H1 (cell line): Measurements from ENCODE around the gene HSD17B8. TPM values are rescaled to one million over a fixed set of nuclear protein-coding genes. Genes with fewer than 3 reads are reported as not detected.
A peak's percentile ranks its signal among the peaks of the same experiment; 100 is the strongest.

Source experiments
- CTCF ChIA-PET: fragments of 300-600 bp; sonication (Branson Sonifier 250); formaldehyde crosslinking; loops from one replicate; lab custom pipeline; 2021; ENCODE audit not compliant: partially characterized antibody; lab: Charles Lee
- POLR2A ChIA-PET: fragments of 300-600 bp; sonication (Branson Sonifier 250); formaldehyde crosslinking; loops from one replicate; lab custom pipeline; 2021; ENCODE audit warnings: inconsistent platforms; ENCODE audit not compliant: partially characterized antibody; lab: Charles Lee
- DNase-seq, 2 experiments: peaks; one replicate each; pipeline versions ENCODE4 v3.0.0 to v3.0.0-alpha.2; 2010 to 2022; ENCODE audit warnings: low spot score in 2 of 2, low read depth in 1 of 2, mixed read lengths in 1 of 2
- FAIRE-seq: peaks from 2 replicates; lab custom pipeline; 2011; peaks lifted over from hg19 to GRCh38; lab: Jason Lieb, UNC
- H2AFZ ChIP-seq: 2 replicates; pipeline ENCODE4 v1.8.1; 2012; ENCODE audit warnings: low read length, inconsistent platforms
- H2AK5ac ChIP-seq: 2 replicates; pipeline ENCODE4 v1.6.1; 2013; ENCODE audit warnings: low read depth, low read length
- H2BK120ac ChIP-seq: replicated peaks from 2 replicates; pipeline ENCODE3; 2013; ENCODE audit warnings: low read depth, low read length, inconsistent platforms
- H2BK12ac ChIP-seq: 2 replicates; pipeline ENCODE4 v1.6.1; 2013; ENCODE audit warnings: low read depth, low read length
- H2BK15ac ChIP-seq: 2 replicates; pipeline ENCODE4 v1.6.1; 2013; ENCODE audit warnings: low read length
- H2BK20ac ChIP-seq: 2 replicates; pipeline ENCODE4 v1.6.1; 2013; ENCODE audit warnings: low read length
- H2BK5ac ChIP-seq: 2 replicates; pipeline ENCODE4 v1.6.1; 2013; ENCODE audit warnings: low read depth, low read length
- H3K14ac ChIP-seq: 2 replicates; pipeline ENCODE4 v1.6.1; 2013; ENCODE audit warnings: inconsistent platforms; ENCODE audit not compliant: insufficient read length
- H3K18ac ChIP-seq: 2 replicates; pipeline ENCODE4 v1.6.1; 2013; ENCODE audit warnings: low read length; ENCODE audit errors: extremely low read depth
- H3K23ac ChIP-seq: 2 replicates; pipeline ENCODE4 v1.6.1; 2013; ENCODE audit warnings: inconsistent platforms; ENCODE audit not compliant: insufficient read length
- H3K23me2 ChIP-seq: 2 replicates; pipeline ENCODE4 v1.6.1; 2013; ENCODE audit warnings: low read depth, low read length
- H3K27ac ChIP-seq: 2 replicates; pipeline ENCODE4 v1.6.1; 2011; ENCODE audit warnings: low read depth, low read length, inconsistent platforms
- H3K27me3 ChIP-seq, 4 experiments: replicated peaks in 1 of 4; 1 replicate in 1 of 4; 2 replicates in 3 of 4; pipeline versions ENCODE4 v1.6.1 to v1.8.1; 2011 to 2013; ENCODE audit warnings: low read length in 3 of 4, mild to moderate bottlenecking in 3 of 4, inconsistent platforms in 2 of 4, mixed read lengths in 2 of 4, moderate library complexity in 1 of 4; ENCODE audit not compliant: control insufficient read depth in 3 of 4, insufficient read depth in 3 of 4; ENCODE audit errors: extremely low read depth in 1 of 4
- H3K36me3 ChIP-seq, 4 experiments: 2 replicates each; pipeline versions ENCODE4 v1.6.1 to v1.8.1; 2011 to 2013; ENCODE audit warnings: mild to moderate bottlenecking in 4 of 4, low read length in 3 of 4, moderate library complexity in 2 of 4, control low read depth in 1 of 4, inconsistent platforms in 1 of 4; ENCODE audit not compliant: insufficient read depth in 4 of 4, control insufficient read depth in 2 of 4
- H3K4ac ChIP-seq: replicated peaks from 2 replicates; pipeline ENCODE3; 2013; ENCODE audit warnings: low read length, low read depth, mixed read lengths, inconsistent platforms; ENCODE audit not compliant: insufficient read length
- H3K4me1 ChIP-seq, 4 experiments: replicated peaks in 1 of 4; 1 replicate in 1 of 4; 2 replicates in 3 of 4; pipeline versions ENCODE4 v1.6.1 to v1.8.1; 2011 to 2013; ENCODE audit warnings: low read length in 3 of 4, inconsistent platforms in 2 of 4, mixed read lengths in 1 of 4; ENCODE audit not compliant: insufficient read depth in 4 of 4, control insufficient read depth in 3 of 4
- H3K4me2 ChIP-seq, 2 experiments: 2 replicates each; pipeline versions ENCODE4 v1.6.1 to v1.8.1; 2011 to 2013; ENCODE audit warnings: low read depth in 2 of 2, low read length in 2 of 2, control low read depth in 1 of 2, inconsistent platforms in 1 of 2, mild to moderate bottlenecking in 1 of 2; ENCODE audit not compliant: insufficient read depth in 1 of 2
- H3K4me3 ChIP-seq, 4 experiments: fragments of 200-600, 300-600 bp in 1 of 4; sonication (generic), shearing (Covaris generic), sonication (Bioruptor Twin) in 1 of 4; 2 replicates each; pipeline versions ENCODE4 v1.5.1 to v1.8.1; 2011 to 2016; ENCODE audit warnings: low read length in 4 of 4, low read depth in 3 of 4, control low read depth in 2 of 4, inconsistent platforms in 2 of 4, mild to moderate bottlenecking in 2 of 4, mixed read lengths in 1 of 4, moderate library complexity in 1 of 4; ENCODE audit not compliant: insufficient read depth in 2 of 4; ENCODE audit errors: extremely low read depth in 1 of 4
- H3K56ac ChIP-seq: replicated peaks from 2 replicates; pipeline ENCODE3; 2013; ENCODE audit warnings: low read depth, mild to moderate bottlenecking, mixed read lengths, low read length, inconsistent platforms; ENCODE audit not compliant: insufficient read length
- H3K79me1 ChIP-seq: 2 replicates; pipeline ENCODE4 v1.6.1; 2013; ENCODE audit warnings: low read depth, low read length, control low read depth
- H3K79me2 ChIP-seq, 2 experiments: 2 replicates each; pipeline versions ENCODE4 v1.6.1 to v1.8.1; 2012 to 2013; ENCODE audit warnings: low read length in 2 of 2, mild to moderate bottlenecking in 2 of 2, inconsistent platforms in 1 of 2; ENCODE audit not compliant: insufficient read depth in 2 of 2, control insufficient read depth in 1 of 2
- H3K9ac ChIP-seq, 4 experiments: replicated peaks in 1 of 4; 1 replicate in 1 of 4; 2 replicates in 3 of 4; pipeline versions ENCODE4 v1.6.1 to v1.8.1; 2011 to 2013; ENCODE audit warnings: low read depth in 3 of 4, low read length in 3 of 4, control low read depth in 2 of 4, mild to moderate bottlenecking in 2 of 4, moderate library complexity in 2 of 4, inconsistent platforms in 1 of 4; ENCODE audit errors: extremely low read depth in 1 of 4
- H3K9me3 ChIP-seq, 2 experiments: 2 replicates each; pipeline versions ENCODE4 v1.6.1 to v1.8.1; 2012 to 2013; ENCODE audit warnings: mild to moderate bottlenecking in 2 of 2, moderate library complexity in 2 of 2, control low read depth in 1 of 2, inconsistent platforms in 1 of 2, low read depth in 1 of 2, low read length in 1 of 2, mixed read lengths in 1 of 2; ENCODE audit not compliant: insufficient read depth in 2 of 2
- H4K20me1 ChIP-seq, 2 experiments: replicated peaks in 1 of 2; 2 replicates each; pipeline versions ENCODE3 to v1.8.1; 2011 to 2013; ENCODE audit warnings: inconsistent platforms in 2 of 2, low read length in 2 of 2, mild to moderate bottlenecking in 1 of 2; ENCODE audit not compliant: insufficient read depth in 2 of 2, control insufficient read depth in 1 of 2
- H4K5ac ChIP-seq: 2 replicates; pipeline ENCODE4 v1.6.1; 2013; ENCODE audit warnings: low read length, low read depth, mixed read lengths, inconsistent platforms; ENCODE audit not compliant: insufficient read length
- H4K8ac ChIP-seq: 2 replicates; pipeline ENCODE4 v1.8.0; 2013; ENCODE audit warnings: mild to moderate bottlenecking, moderate library complexity, low read length, inconsistent platforms; ENCODE audit not compliant: insufficient read depth; ENCODE audit errors: extremely low read depth
- H4K91ac ChIP-seq: replicated peaks from 2 replicates; pipeline ENCODE3; 2013; ENCODE audit warnings: low read length, mixed read lengths, inconsistent platforms; ENCODE audit not compliant: insufficient read length
- EZH2 ChIP-seq: fragments of 200-600 bp; sonication (generic); IDR thresholded peaks from 2 replicates; pipeline ENCODE4 v1.7.1; 2012; ENCODE audit warnings: low read depth, mild to moderate bottlenecking, moderate library complexity, low read length, inconsistent platforms; ENCODE audit not compliant: severe bottlenecking
- GABPA ChIP-seq: IDR thresholded peaks from 2 replicates; pipeline ENCODE4 v1.6.1; 2011; ENCODE audit warnings: mild to moderate bottlenecking, low read length, moderate library complexity, borderline replicate concordance; ENCODE audit not compliant: insufficient read depth
- MAFK ChIP-seq: IDR thresholded peaks from 2 replicates; pipeline ENCODE4 v1.6.1; 2012; ENCODE audit warnings: low read depth, mild to moderate bottlenecking, improper control_type of control experiment, low read length
- RBBP5 ChIP-seq: IDR thresholded peaks from 2 replicates; pipeline ENCODE4 v1.7.1; 2012; ENCODE audit warnings: low read depth, mild to moderate bottlenecking, inconsistent platforms, low read length, moderate library complexity, borderline replicate concordance
- TCF12 ChIP-seq: IDR thresholded peaks from 2 replicates; pipeline ENCODE4 v1.6.1; 2011; ENCODE audit warnings: low read depth, mild to moderate bottlenecking, low read length
- WGBS, 2 experiments: shearing (Covaris generic) in 1 of 2; methylation state at CpG; one replicate each; pipeline versions ENCODE4 v1.1.6 to v1.1.7; 2013 to 2015; ENCODE audit warnings: low lambda C conversion rate in 2 of 2, mixed read lengths in 2 of 2, inconsistent platforms in 1 of 2, low coverage in 1 of 2, missing lambda C conversion rate in 1 of 2; ENCODE audit not compliant: insufficient replicate concordance in 2 of 2, insufficient coverage in 1 of 2, insufficient read length in 1 of 2; ENCODE audit errors: extremely low coverage in 1 of 2, missing lambda C conversion rate in 1 of 2; 5-methylcytosine and 5-hydroxymethylcytosine counted together
- polyA plus RNA-seq, 7 experiments: library from polyadenylated mRNA; depleted of rRNA in 3 of 7; stranded (reverse) in 5 of 7; unstranded in 2 of 7; fragments of >200 nt in 5 of 7; fragments of 200-250 nt in 2 of 7; gene quantifications; 1 replicate in 5 of 7; 2 replicates in 1 of 7; 4 replicates in 1 of 7; pipeline versions ENCODE4 v1.2.1 to v1.2.3, GENCODE V29; 2011 to 2013; ENCODE audit warnings: missing spikeins in 2 of 7, mixed read lengths in 2 of 7
- total RNA-seq: library from RNA; stranded (reverse); fragmentation: NEBNext Ultra II Directional; extraction: Animal tissue kit (Norgen Biotek cat#: 25700); gene quantifications from 2 replicates; pipeline ENCODE4 v1.2.1, GENCODE V29; 2021

The HSD17B8 gene
- total and polyA plus RNA-seq, 2 of the 8 experiments (the other 6 are each of a cell fraction or from before 2014, with no cell fraction given): 3.3 to 17.1 TPM

- Histone ChIP-seq H3K27me3 (peaks cover 9 to 40% (median 30%) of the 10 kb centered on the region in 4 experiments; a peak in 6 of 7 replicates), H4K20me1 (peaks cover 7 to 25% of the 10 kb centered on the region in 2 experiments), H4K91ac (no peak overlapping the region), H3K56ac (no peak overlapping the region), H3K18ac (no peak overlapping the region), H3K23ac (no peak overlapping the region), H2BK15ac (no peak overlapping the region), H2BK20ac (no peak overlapping the region), H2AK5ac (no peak overlapping the region), H4K5ac (no peak overlapping the region), H3K14ac (no peak overlapping the region), H3K4me2 (peak overlapping the region; percentile 76 to 100), H3K36me3 (peaks cover 9 to 23% (median 17%) of the 10 kb centered on the region in 4 experiments), H3K79me1 (peaks cover 8% of the 10 kb centered on the region), H3K23me2 (peaks cover 22% of the 10 kb centered on the region; the same call in 1 of the 2 replicates), H2BK12ac (no peak overlapping the region), H3K4me1 (peaks cover 0 to 28% (median 11%) of the 10 kb centered on the region in 4 experiments; a peak in 6 of 7 replicates), H2BK5ac (no peak overlapping the region), H3K27ac (no peak overlapping the region), H3K9me3 (no peaks in the 10 kb centered on the region), H4K8ac (no peak overlapping the region; the same call in 1 of the 2 replicates), H3K79me2 (peaks cover 1 to 7% of the 10 kb centered on the region in 2 experiments; a peak in 3 of 4 replicates), H3K4me3 (peak overlapping the region; percentile 75 to 92 (median 88); a peak in 7 of 8 replicates), H2AFZ (no peak overlapping the region), H2BK120ac (no peak overlapping the region), H3K4ac (no peak overlapping the region), H3K9ac (no peak overlapping the region)
- WGBS, 2 experiments: 15% methylated on average over 13 of the region's 20 CpGs; no CpG with 5 or more reads in 1 of the 2 experiments
- TF ChIP-seq MAFK: no peak
- no peak for TF ChIP-seq GABPA
- TF ChIP-seq RBBP5: no peak
- TF ChIP-seq EZH2: peak; percentile 16
- no peak for TF ChIP-seq TCF12
- POLR2A ChIA-PET: interaction anchor here (2.1 kb wide), 1 partner anchor 9 kb away, joined by 10 read pairs; no protein-coding TSS in a partner anchor
- DNase-seq (no peak), FAIRE-seq (no peak)
- CTCF ChIA-PET: interaction anchor here (6.3 kb wide), 1 partner anchor 41 kb away, joined by 60 read pairs; no protein-coding TSS in a partner anchor
These were observed 2.6 kb downstream of the HSD17B8 start for GRCh38 chr6:33206864-33207551.
